ENCODE data around the gene SAE1.

Gene SAE1

GRCh38 chr19:47161876-47162489, 31.3 kb downstream of the SAE1 start:
- Histone ChIP-seq H3K36me3 (ENCODE audit: control insufficient read depth, insufficient read depth, low read length) (peaks cover 9% of the 10 kb centered on the region; the same call in 1 of the 2 replicates), H3K4me3 (ENCODE audit: low read length) (no peak overlapping the region), H3K4me1 (ENCODE audit: control insufficient read depth, insufficient read depth, low read length) (peaks cover 8% of the 10 kb centered on the region), H3K27ac (ENCODE audit: low read length) (no peak overlapping the region), H3K27me3 (ENCODE audit: control insufficient read depth, insufficient read depth, low read length) (no peaks in the 10 kb centered on the region), H3K9me3 (ENCODE audit: control insufficient read depth, insufficient read depth, low read length) (no peaks in the 10 kb centered on the region)
- no peak for DNase-seq (ENCODE audit: low read depth, low spot score)
- WGBS (ENCODE audit: insufficient coverage, insufficient read length) = no CpG with 5 or more reads among the region's 3 CpGs

GRCh38 chr19:47168065-47168464, 37.4 kb downstream of the SAE1 start:
- Histone ChIP-seq H3K36me3 (ENCODE audit: control insufficient read depth, insufficient read depth, low read length) (peaks cover 13% of the 10 kb centered on the region), H3K27me3 (ENCODE audit: control insufficient read depth, insufficient read depth, low read length) (no peaks in the 10 kb centered on the region), H3K4me3 (ENCODE audit: low read length) (no peak overlapping the region), H3K9me3 (ENCODE audit: control insufficient read depth, insufficient read depth, low read length) (no peaks in the 10 kb centered on the region), H3K27ac (ENCODE audit: low read length) (no peak overlapping the region), H3K4me1 (ENCODE audit: control insufficient read depth, insufficient read depth, low read length) (no peaks in the 10 kb centered on the region)
- DNase-seq (ENCODE audit: low read depth, low spot score) = no peak
- no CpG with 5 or more reads among the region's 7 CpGs for WGBS (ENCODE audit: insufficient coverage, insufficient read length)

- Histone ChIP-seq H3K27me3 (ENCODE audit: control insufficient read depth, insufficient read depth, low read length) (no peaks in the 10 kb centered on the region), H3K36me3 (ENCODE audit: control insufficient read depth, insufficient read depth, low read length) (peaks cover 26% of the 10 kb centered on the region), H3K9me3 (ENCODE audit: control insufficient read depth, insufficient read depth, low read length) (no peaks in the 10 kb centered on the region), H3K4me1 (ENCODE audit: control insufficient read depth, insufficient read depth, low read length) (no peaks in the 10 kb centered on the region), H3K4me3 (ENCODE audit: low read length) (no peak overlapping the region), H3K27ac (ENCODE audit: low read length) (no peak overlapping the region)
- WGBS (ENCODE audit: insufficient coverage, insufficient read length) = no CpG with 5 or more reads among the region's 19 CpGs
- DNase-seq (ENCODE audit: low read depth, low spot score) = no peak
Measured at GRCh38 chr19:47172666-47173455, 42.2 kb downstream of the SAE1 start.

GRCh38 chr19:47176071-47176626, 45.5 kb downstream of the SAE1 start:
- no peak for DNase-seq (ENCODE audit: low read depth, low spot score)
- H3K4me3 ChIP-seq (ENCODE audit: low read length) = no peak overlapping the region
- H3K4me1 ChIP-seq (ENCODE audit: control insufficient read depth, insufficient read depth, low read length) = no peaks in the 10 kb centered on the region
- no peaks in the 10 kb centered on the region for H3K9me3 ChIP-seq (ENCODE audit: control insufficient read depth, insufficient read depth, low read length)
- WGBS (ENCODE audit: insufficient coverage, insufficient read length) = no CpG with 5 or more reads among the region's 5 CpGs
- H3K27ac ChIP-seq (ENCODE audit: low read length) = no peak overlapping the region
- no peaks in the 10 kb centered on the region for H3K27me3 ChIP-seq (ENCODE audit: control insufficient read depth, insufficient read depth, low read length)
- H3K36me3 ChIP-seq (ENCODE audit: control insufficient read depth, insufficient read depth, low read length) = peaks cover 22% of the 10 kb centered on the region

GRCh38 chr19:47176627-47177090, 46.0 kb downstream of the SAE1 start:
- Histone ChIP-seq H3K27ac (ENCODE audit: low read length) (no peak overlapping the region), H3K9me3 (ENCODE audit: control insufficient read depth, insufficient read depth, low read length) (no peaks in the 10 kb centered on the region), H3K27me3 (ENCODE audit: control insufficient read depth, insufficient read depth, low read length) (no peaks in the 10 kb centered on the region), H3K4me1 (ENCODE audit: control insufficient read depth, insufficient read depth, low read length) (no peaks in the 10 kb centered on the region), H3K36me3 (ENCODE audit: control insufficient read depth, insufficient read depth, low read length) (peaks cover 22% of the 10 kb centered on the region), H3K4me3 (ENCODE audit: low read length) (no peak overlapping the region)
- WGBS (ENCODE audit: insufficient coverage, insufficient read length) = no CpG with 5 or more reads among the region's 5 CpGs
- DNase-seq (ENCODE audit: low read depth, low spot score) = no peak

- DNase-seq (ENCODE audit: low read depth, low spot score) = no peak
- no peak overlapping the region for H3K27ac ChIP-seq (ENCODE audit: low read length)
- no peaks in the 10 kb centered on the region for H3K27me3 ChIP-seq (ENCODE audit: control insufficient read depth, insufficient read depth, low read length)
- no peak overlapping the region for H3K4me3 ChIP-seq (ENCODE audit: low read length)
- no peaks in the 10 kb centered on the region for H3K9me3 ChIP-seq (ENCODE audit: control insufficient read depth, insufficient read depth, low read length)
- WGBS (ENCODE audit: insufficient coverage, insufficient read length) = no CpG with 5 or more reads among the region's 4 CpGs
- H3K36me3 ChIP-seq (ENCODE audit: control insufficient read depth, insufficient read depth, low read length) = peaks cover 16% of the 10 kb centered on the region
- no peaks in the 10 kb centered on the region for H3K4me1 ChIP-seq (ENCODE audit: control insufficient read depth, insufficient read depth, low read length)
Measured at GRCh38 chr19:47179653-47180310, 49.1 kb downstream of the SAE1 start.

- no peak overlapping the region for H3K27ac ChIP-seq (ENCODE audit: low read length)
- H3K4me1 ChIP-seq (ENCODE audit: control insufficient read depth, insufficient read depth, low read length) = no peaks in the 10 kb centered on the region
- no peaks in the 10 kb centered on the region for H3K9me3 ChIP-seq (ENCODE audit: control insufficient read depth, insufficient read depth, low read length)
- DNase-seq (ENCODE audit: low read depth, low spot score) = no peak
- no CpG with 5 or more reads among the region's 2 CpGs for WGBS (ENCODE audit: insufficient coverage, insufficient read length)
- no peak overlapping the region for H3K4me3 ChIP-seq (ENCODE audit: low read length)
- peaks cover 7% of the 10 kb centered on the region for H3K36me3 ChIP-seq (ENCODE audit: control insufficient read depth, insufficient read depth, low read length)
- H3K27me3 ChIP-seq (ENCODE audit: control insufficient read depth, insufficient read depth, low read length) = no peaks in the 10 kb centered on the region
Measured at GRCh38 chr19:47183601-47184000, 53.0 kb downstream of the SAE1 start.

- DNase-seq (ENCODE audit: low read depth, low spot score) = no peak
- no CpG with 5 or more reads among the region's 17 CpGs for WGBS (ENCODE audit: insufficient coverage, insufficient read length)
- H3K9me3 ChIP-seq (ENCODE audit: control insufficient read depth, insufficient read depth, low read length) = no peaks in the 10 kb centered on the region
- H3K4me3 ChIP-seq (ENCODE audit: low read length) = no peak overlapping the region
- H3K36me3 ChIP-seq (ENCODE audit: control insufficient read depth, insufficient read depth, low read length) = peaks cover 11% of the 10 kb centered on the region; the same call in 1 of the 2 replicates
- H3K27ac ChIP-seq (ENCODE audit: low read length) = no peak overlapping the region
- H3K27me3 ChIP-seq (ENCODE audit: control insufficient read depth, insufficient read depth, low read length) = no peaks in the 10 kb centered on the region
- no peaks in the 10 kb centered on the region for H3K4me1 ChIP-seq (ENCODE audit: control insufficient read depth, insufficient read depth, low read length)
Measured at GRCh38 chr19:47186446-47187334, 56.1 kb downstream of the SAE1 start.

- no CpG with 5 or more reads among the region's 2 CpGs for WGBS (ENCODE audit: insufficient coverage, insufficient read length)
- Histone ChIP-seq H3K4me3 (ENCODE audit: low read length) (no peak overlapping the region), H3K36me3 (ENCODE audit: control insufficient read depth, insufficient read depth, low read length) (peaks cover 10% of the 10 kb centered on the region; the same call in 1 of the 2 replicates), H3K27ac (ENCODE audit: low read length) (no peak overlapping the region), H3K4me1 (ENCODE audit: control insufficient read depth, insufficient read depth, low read length) (no peaks in the 10 kb centered on the region), H3K9me3 (ENCODE audit: control insufficient read depth, insufficient read depth, low read length) (no peaks in the 10 kb centered on the region), H3K27me3 (ENCODE audit: control insufficient read depth, insufficient read depth, low read length) (no peaks in the 10 kb centered on the region)
- DNase-seq (ENCODE audit: low read depth, low spot score) = no peak
Measured at GRCh38 chr19:47187335-47187655, 56.7 kb downstream of the SAE1 start.

GRCh38 chr19:47187797-47188196, 57.2 kb downstream of the SAE1 start:
- no CpG with 5 or more reads among the region's 6 CpGs for WGBS (ENCODE audit: insufficient coverage, insufficient read length)
- Histone ChIP-seq H3K9me3 (ENCODE audit: control insufficient read depth, insufficient read depth, low read length) (no peaks in the 10 kb centered on the region), H3K4me3 (ENCODE audit: low read length) (no peak overlapping the region), H3K36me3 (ENCODE audit: control insufficient read depth, insufficient read depth, low read length) (peaks cover 7% of the 10 kb centered on the region; the same call in 1 of the 2 replicates), H3K4me1 (ENCODE audit: control insufficient read depth, insufficient read depth, low read length) (no peaks in the 10 kb centered on the region), H3K27me3 (ENCODE audit: control insufficient read depth, insufficient read depth, low read length) (no peaks in the 10 kb centered on the region), H3K27ac (ENCODE audit: low read length) (no peak overlapping the region)
- DNase-seq (ENCODE audit: low read depth, low spot score) = no peak

All from iPS DF 6.9 (cell line).